ENCODE results near the gene INPP4B.

GRCh38 chr4:142413485-142413884, 432.6 kb downstream of the INPP4B start:
- TF ChIP-seq POLR2AphosphoS5 (IDR thresholded peaks at IDR 0.05): no peak
- no peak for TF ChIP-seq POLR2A (IDR thresholded peaks at IDR 0.05)

Measured in breast epithelium (tissue), 3 donors.